Fibroblast of lung (primary cell): ENCODE results near the gene MEF2A. TPM values are rescaled to one million over a fixed set of nuclear protein-coding genes. Genes with fewer than 3 reads are reported as not detected.

Source experiments
- DNase-seq, 2 donors: peaks; one replicate each; pipeline versions ENCODE4 v3.0.0 to v3.0.0-alpha.2; 2010; ENCODE audit warnings: low read depth in 2 of 2
- H2AFZ ChIP-seq: 2 replicates; pipeline ENCODE4 v1.5.1; 2012; ENCODE audit warnings: low read length, control low read depth, inconsistent platforms
- H3K27ac ChIP-seq: 2 replicates; pipeline ENCODE4 v1.5.1; 2011; ENCODE audit warnings: low read length, control low read depth; ENCODE audit not compliant: insufficient read depth
- H3K27me3 ChIP-seq: 2 replicates; pipeline ENCODE4 v1.5.1; 2011; ENCODE audit warnings: mild to moderate bottlenecking, low read length; ENCODE audit not compliant: control insufficient read depth, insufficient read depth
- H3K36me3 ChIP-seq: 2 replicates; pipeline ENCODE4 v1.5.1; 2011; ENCODE audit warnings: low read length; ENCODE audit not compliant: control insufficient read depth, insufficient read depth
- H3K4me1 ChIP-seq: 2 replicates; pipeline ENCODE4 v1.5.1; 2011; ENCODE audit warnings: low read length; ENCODE audit not compliant: control insufficient read depth, insufficient read depth; ENCODE audit errors: extremely low read depth
- H3K4me2 ChIP-seq: 2 replicates; pipeline ENCODE4 v1.5.1; 2011; ENCODE audit warnings: low read length, control low read depth; ENCODE audit not compliant: insufficient read depth; ENCODE audit errors: extremely low read depth
- H3K4me3 ChIP-seq, 4 experiments: fragments of 200-600 bp in 1 of 4; sonication (generic) in 1 of 4; replicated peaks in 1 of 4; 2 replicates each; pipeline ENCODE4 v1.5.1; 2011 to 2016; ENCODE audit warnings: low read length in 4 of 4, low read depth in 3 of 4, mild to moderate bottlenecking in 3 of 4, control low read depth in 2 of 4, inconsistent platforms in 1 of 4, mixed read lengths in 1 of 4; ENCODE audit not compliant: insufficient read depth in 1 of 4; ENCODE audit errors: control extremely low read depth in 1 of 4
- H3K79me2 ChIP-seq: 2 replicates; pipeline ENCODE4 v1.5.1; 2012; ENCODE audit warnings: mild to moderate bottlenecking, low read length, inconsistent platforms; ENCODE audit not compliant: control insufficient read depth, insufficient read depth
- H3K9ac ChIP-seq: 2 replicates; pipeline ENCODE4 v1.5.1; 2011; ENCODE audit warnings: mild to moderate bottlenecking, low read length, control low read depth; ENCODE audit not compliant: insufficient read depth
- H3K9me3 ChIP-seq: 2 replicates; pipeline ENCODE4 v1.5.1; 2012; ENCODE audit warnings: low read depth, low read length; ENCODE audit not compliant: control insufficient read depth, insufficient read depth
- H4K20me1 ChIP-seq: 2 replicates; pipeline ENCODE4 v1.5.1; 2011; ENCODE audit warnings: low read length; ENCODE audit not compliant: control insufficient read depth, insufficient read depth; ENCODE audit errors: extremely low read depth
- CTCF ChIP-seq, 2 donors: IDR thresholded peaks in 1 of 2; conservative IDR thresholded peaks in 1 of 2; 1 replicate in 1 of 2; 2 replicates in 1 of 2; pipeline ENCODE4 v1.5.1; 2011 to 2012; ENCODE audit warnings: low read length in 2 of 2, control low read depth in 1 of 2, inconsistent platforms in 1 of 2, low read depth in 1 of 2, mild to moderate bottlenecking in 1 of 2
- EZH2 ChIP-seq: IDR thresholded peaks from 2 replicates; pipeline ENCODE4 v1.5.1; 2012; ENCODE audit warnings: low read length, control low read depth, mild to moderate bottlenecking; ENCODE audit errors: missing control alignments
- polyA plus RNA-seq, 2 donors: library from polyadenylated mRNA; depleted of rRNA in 1 of 2; stranded (reverse) in 1 of 2; unstranded in 1 of 2; fragments of >200 nt; gene quantifications; 2 replicates each; pipeline ENCODE4 v1.2.1, GENCODE V29; 2011 to 2012; ENCODE audit warnings: missing spikeins in 1 of 2
- total RNA-seq: library from RNA; depleted of rRNA; stranded (reverse); fragments of >200 nt; gene quantifications from 2 replicates; pipeline ENCODE4 v1.2.1, GENCODE V29; 2014

MEF2A gene
- total and polyA plus RNA-seq, 2 donors (not counting 1 experiment from before 2014, with no cell fraction given), result 24.6 to 40.4 TPM

- TF ChIP-seq EZH2, result no peak
- TF ChIP-seq CTCF (conservative IDR thresholded peaks at IDR 0.05 in 1 of 2, IDR thresholded peaks at IDR 0.05 in 1 of 2; ENCODE audit: low read depth in 1 of 2, low read length in 2 of 2), result no peak
- Histone ChIP-seq H2AFZ (no peak overlapping the region), H3K4me1 (peaks cover 3% of the 10 kb centered on the region), H3K4me3 (no peak overlapping the region), H3K9ac (no peak overlapping the region), H4K20me1 (no peaks in the 10 kb centered on the region), H3K79me2 (peaks cover 32% of the 10 kb centered on the region), H3K9me3 (no peaks in the 10 kb centered on the region), H3K27me3 (no peaks in the 10 kb centered on the region), H3K4me2 (no peak overlapping the region), H3K36me3 (no peaks in the 10 kb centered on the region), H3K27ac (no peak overlapping the region)
- DNase-seq, result no peak
Measured at GRCh38 chr15:99620178-99620577, 54.4 kb downstream of the MEF2A start.

DNA sequence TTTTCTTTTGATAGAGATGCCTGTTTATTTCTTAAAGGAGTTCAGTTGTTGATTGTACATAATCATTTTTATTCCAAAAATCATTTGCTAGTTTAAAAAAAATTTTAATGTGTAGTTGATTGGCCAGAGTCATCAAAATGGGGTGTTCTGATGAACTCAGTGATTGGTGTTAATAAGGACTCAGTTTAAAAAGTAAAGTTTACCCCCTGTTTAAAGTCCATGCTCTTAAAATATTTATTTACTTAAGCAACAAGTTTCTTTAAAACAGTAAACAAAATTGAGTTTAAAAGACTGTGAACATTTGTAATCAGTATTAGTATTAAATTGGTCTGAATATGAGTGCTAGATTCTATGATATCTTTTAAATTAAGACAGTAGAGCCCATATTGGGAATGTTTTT is 56.0 kb downstream of the MEF2A start:
- no peak overlapping the region for H3K27ac ChIP-seq
- H3K27me3 ChIP-seq, result no peaks in the 10 kb centered on the region
- H3K4me1 ChIP-seq, result peaks cover 3% of the 10 kb centered on the region
- H3K4me2 ChIP-seq, result no peak overlapping the region
- no peaks in the 10 kb centered on the region for H4K20me1 ChIP-seq
- TF ChIP-seq CTCF (conservative IDR thresholded peaks at IDR 0.05 in 1 of 2, IDR thresholded peaks at IDR 0.05 in 1 of 2; ENCODE audit: low read depth in 1 of 2, low read length in 2 of 2) (no peak), EZH2 (no peak)
- no peak for DNase-seq
- H3K9ac ChIP-seq, result no peak overlapping the region
- no peaks in the 10 kb centered on the region for H3K9me3 ChIP-seq
- H2AFZ ChIP-seq, result no peak overlapping the region
- no peak overlapping the region for H3K4me3 ChIP-seq
- H3K36me3 ChIP-seq, result no peaks in the 10 kb centered on the region
- H3K79me2 ChIP-seq, result peaks cover 37% of the 10 kb centered on the region

DNA sequence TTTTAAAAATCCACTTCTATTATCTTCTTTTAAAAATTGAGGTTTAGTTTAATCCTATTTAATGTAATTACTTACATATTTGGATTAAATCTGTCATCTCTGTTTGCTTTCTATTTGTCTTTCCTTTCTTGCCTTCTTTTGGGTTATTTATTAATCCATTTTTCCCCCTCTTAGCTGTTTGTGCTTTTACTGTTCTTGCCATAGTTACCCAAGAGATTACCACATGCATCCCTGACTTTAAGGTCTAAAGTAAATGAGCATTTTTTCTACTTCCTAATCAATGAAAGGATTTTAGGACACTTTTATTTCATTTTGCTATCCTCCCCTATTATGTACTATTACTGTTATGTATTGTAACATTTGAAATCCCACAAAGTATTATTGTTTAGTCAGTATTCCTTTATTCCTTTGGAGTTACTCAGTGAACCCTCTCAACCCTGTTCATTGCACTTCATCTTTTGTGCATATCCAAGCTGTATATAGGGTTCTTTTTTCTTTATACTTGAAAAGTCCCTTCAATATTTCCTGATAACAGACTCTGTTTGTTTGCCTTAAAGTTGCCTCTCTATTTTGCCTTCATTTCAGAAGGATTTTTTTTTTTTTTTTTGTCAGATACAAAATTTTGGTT is 62.7 kb downstream of the MEF2A start:
- Histone ChIP-seq H3K27me3 (no peaks in the 10 kb centered on the region), H3K4me3 (no peak overlapping the region), H3K9ac (no peak overlapping the region), H2AFZ (no peak overlapping the region), H3K79me2 (peaks cover 26% of the 10 kb centered on the region), H3K36me3 (no peaks in the 10 kb centered on the region), H3K9me3 (no peaks in the 10 kb centered on the region), H3K27ac (no peak overlapping the region), H3K4me1 (no peaks in the 10 kb centered on the region), H3K4me2 (no peak overlapping the region), H4K20me1 (no peaks in the 10 kb centered on the region)
- TF ChIP-seq CTCF (conservative IDR thresholded peaks at IDR 0.05 in 1 of 2, IDR thresholded peaks at IDR 0.05 in 1 of 2; ENCODE audit: low read depth in 1 of 2, low read length in 2 of 2) (no peak), EZH2 (no peak)
- no peak for DNase-seq
